Vagina (tissue), 2 donors: Measurements from ENCODE around the gene PHRF1. TPM values are rescaled to one million over a fixed set of nuclear protein-coding genes. Genes with fewer than 3 reads are reported as not detected.

Experiments used
- DNase-seq, 2 donors: peaks; one replicate each; pipeline ENCODE4 v3.0.0-alpha.2; 2017; ENCODE audit errors: extremely low spot score in 2 of 2
- H3K27ac ChIP-seq: fragments of 200-600 bp; sonication (generic); one replicate; pipeline ENCODE4 v1.5.1; 2019
- H3K27me3 ChIP-seq: fragments of 200-600 bp; sonication (generic); one replicate; pipeline ENCODE4 v1.5.1; 2019
- H3K36me3 ChIP-seq, 2 donors: fragments of 200-600 bp; sonication (generic); one replicate each; pipeline ENCODE4 v1.5.1; 2017 to 2019
- H3K4me1 ChIP-seq: fragments of 200-600 bp; sonication (generic); one replicate; pipeline ENCODE4 v1.5.1; 2019
- H3K4me3 ChIP-seq, 2 donors: fragments of 200-600 bp; sonication (generic); 1 replicate in 1 of 2; 2 replicates in 1 of 2; pipeline ENCODE4 v1.5.1; 2016 to 2019
- H3K9me3 ChIP-seq: fragments of 200-600 bp; sonication (generic); one replicate; pipeline ENCODE4 v1.5.1; 2019
- POLR2A ChIP-seq, 2 donors: fragments of 450-650 bp; IDR thresholded peaks; one replicate each; pipeline ENCODE4 v1.6.1; 2017; ENCODE audit warnings: antibody characterized with exemption in 2 of 2, mild to moderate bottlenecking in 2 of 2, moderate library complexity in 2 of 2
- POLR2AphosphoS5 ChIP-seq, 2 donors: sonication (generic); formaldehyde crosslinking; IDR thresholded peaks; one replicate each; pipeline ENCODE4 v1.9.0; 2017; ENCODE audit warnings: antibody characterized with exemption in 2 of 2, mild to moderate bottlenecking in 2 of 2, low read depth in 1 of 2; ENCODE audit not compliant: insufficient read depth in 1 of 2
- intact Hi-C: fragments of 100-400 bp; cut with DNase I; formaldehyde crosslinking; loops from one replicate; pipeline ENCODE4 v1.15.1; 2023
- total RNA-seq: library from RNA; depleted of rRNA; stranded (reverse); fragments of >200 nt; gene quantifications from one replicate; pipeline ENCODE4 v1.2.3, GENCODE V29; 2016
- TF ChIP-seq, protein P1 (sequence below), 3 experiments: fragments of 450-650 bp in 2 of 3; fragments of 200-600 bp in 1 of 3; sonication (generic) in 1 of 3; IDR thresholded peaks; one replicate each; pipeline ENCODE4 v1.5.1; 2017 to 2019; ENCODE audit warnings: antibody characterized with exemption in 3 of 3, mild to moderate bottlenecking in 2 of 3, moderate library complexity in 2 of 3

PHRF1 gene
- total RNA-seq, 1 donor from 2014 or later: 26.0 TPM

DNA sequence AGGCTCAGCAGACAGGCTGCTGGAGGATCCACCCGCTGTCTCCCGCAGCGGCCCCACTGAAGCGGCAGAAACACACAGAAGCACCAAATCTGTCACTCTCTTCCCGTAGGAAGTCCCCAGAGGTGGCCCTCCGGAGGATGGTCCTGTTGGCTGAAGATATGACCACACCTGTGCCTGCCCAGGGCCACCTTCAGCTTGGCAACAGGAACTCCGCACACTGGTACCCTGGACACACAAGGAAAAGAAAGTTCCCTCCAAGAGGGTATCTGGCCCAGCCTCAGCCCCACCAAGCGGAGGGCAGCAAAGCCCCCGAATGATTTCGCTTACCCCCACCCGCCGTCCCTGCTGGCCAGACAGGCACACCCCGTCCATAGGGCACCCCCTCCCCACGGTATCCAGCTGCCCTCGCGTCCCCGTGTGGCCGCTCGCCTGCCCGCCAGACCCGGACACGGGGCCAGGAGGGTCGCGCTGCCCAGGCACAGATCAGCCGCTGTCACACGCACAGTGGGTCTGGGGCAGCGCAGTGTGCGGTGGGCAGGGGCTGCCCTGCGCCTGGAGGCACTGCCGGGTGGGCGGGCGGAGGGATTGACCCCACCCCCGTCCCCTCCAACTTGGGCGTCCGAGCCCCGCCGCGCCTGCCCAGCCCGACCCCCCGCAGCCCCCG, 8.5 kb upstream of the PHRF1 start:
- H3K4me3 ChIP-seq: peak overlapping the region; percentile 53 to 84
- TF ChIP-seq POLR2A (IDR thresholded peaks at IDR 0.05) (no peak), POLR2AphosphoS5 (IDR thresholded peaks at IDR 0.05; ENCODE audit: insufficient read depth in 1 of 2, low read depth in 1 of 2) (peak in 1 of 2 donors; percentile 23)
- TF ChIP-seq, protein P1, sequence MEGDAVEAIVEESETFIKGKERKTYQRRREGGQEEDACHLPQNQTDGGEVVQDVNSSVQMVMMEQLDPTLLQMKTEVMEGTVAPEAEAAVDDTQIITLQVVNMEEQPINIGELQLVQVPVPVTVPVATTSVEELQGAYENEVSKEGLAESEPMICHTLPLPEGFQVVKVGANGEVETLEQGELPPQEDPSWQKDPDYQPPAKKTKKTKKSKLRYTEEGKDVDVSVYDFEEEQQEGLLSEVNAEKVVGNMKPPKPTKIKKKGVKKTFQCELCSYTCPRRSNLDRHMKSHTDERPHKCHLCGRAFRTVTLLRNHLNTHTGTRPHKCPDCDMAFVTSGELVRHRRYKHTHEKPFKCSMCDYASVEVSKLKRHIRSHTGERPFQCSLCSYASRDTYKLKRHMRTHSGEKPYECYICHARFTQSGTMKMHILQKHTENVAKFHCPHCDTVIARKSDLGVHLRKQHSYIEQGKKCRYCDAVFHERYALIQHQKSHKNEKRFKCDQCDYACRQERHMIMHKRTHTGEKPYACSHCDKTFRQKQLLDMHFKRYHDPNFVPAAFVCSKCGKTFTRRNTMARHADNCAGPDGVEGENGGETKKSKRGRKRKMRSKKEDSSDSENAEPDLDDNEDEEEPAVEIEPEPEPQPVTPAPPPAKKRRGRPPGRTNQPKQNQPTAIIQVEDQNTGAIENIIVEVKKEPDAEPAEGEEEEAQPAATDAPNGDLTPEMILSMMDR (IDR thresholded peaks at IDR 0.05): no peak
- no peaks in the 10 kb centered on the region for H3K27me3 ChIP-seq
- DNase-seq: no peak
- peaks cover 25% of the 10 kb centered on the region for H3K4me1 ChIP-seq
- H3K36me3 ChIP-seq: no peaks in the 10 kb centered on the region
- intact Hi-C loops: no loop called here
- no peaks in the 10 kb centered on the region for H3K9me3 ChIP-seq
- peak overlapping the region; percentile 81 for H3K27ac ChIP-seq

DNA sequence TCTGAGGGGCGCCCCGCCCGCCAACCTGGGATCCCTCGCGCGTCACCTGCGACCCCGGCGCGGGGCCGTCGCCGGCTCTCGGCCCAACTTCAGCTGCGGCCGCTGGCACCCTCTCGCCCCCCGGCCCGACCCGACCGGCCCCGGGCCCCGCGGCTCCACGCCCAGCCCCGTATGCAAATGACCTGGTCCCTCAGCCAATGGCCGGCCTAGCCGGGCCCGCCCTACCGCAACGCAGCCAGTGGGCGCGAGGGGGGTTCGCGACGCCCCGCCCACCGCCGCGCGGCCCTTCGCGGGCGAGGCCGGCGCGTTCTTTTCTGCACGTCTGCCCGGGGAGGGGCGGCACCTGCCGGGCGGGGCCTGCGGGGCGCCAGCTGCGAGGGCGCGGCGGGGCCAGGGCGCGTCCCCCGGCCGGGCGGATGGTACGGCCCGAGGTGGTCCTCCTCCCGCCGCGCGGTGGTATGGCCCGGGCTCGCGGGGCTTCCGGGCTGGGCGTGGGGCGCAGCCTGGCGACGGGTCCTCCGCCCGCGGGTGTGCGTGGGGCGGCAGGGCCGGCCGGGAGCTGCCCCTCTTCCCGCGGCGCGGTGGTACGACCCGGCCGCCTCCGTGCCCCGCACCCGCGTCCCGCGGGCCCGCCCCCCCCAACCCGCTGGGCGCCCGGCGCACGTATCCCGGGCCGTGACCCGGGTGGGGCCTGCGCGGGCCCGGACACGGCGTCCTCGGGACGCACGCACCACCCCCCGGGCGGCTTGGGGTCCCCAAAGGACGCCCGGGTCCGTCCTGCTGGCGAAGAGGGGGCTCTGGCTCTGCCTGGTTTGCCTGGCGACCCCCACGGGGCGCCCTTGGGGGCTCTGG, 7.7 kb upstream of the PHRF1 start:
- DNase-seq: no peak
- Histone ChIP-seq H3K36me3 (no peaks in the 10 kb centered on the region), H3K27ac (peak overlapping the region; percentile 81), H3K27me3 (no peaks in the 10 kb centered on the region), H3K4me1 (peaks cover 25% of the 10 kb centered on the region), H3K4me3 (peak overlapping the region; percentile 53 to 84), H3K9me3 (no peaks in the 10 kb centered on the region)
- intact Hi-C loops: no loop called here
- peak in 1 of 2 donors; percentile 23 for TF ChIP-seq POLR2A (IDR thresholded peaks at IDR 0.05)
- TF ChIP-seq, protein P1 (IDR thresholded peaks at IDR 0.05): no peak
- TF ChIP-seq POLR2AphosphoS5 (IDR thresholded peaks at IDR 0.05; ENCODE audit: insufficient read depth in 1 of 2, low read depth in 1 of 2): no peak

DNA sequence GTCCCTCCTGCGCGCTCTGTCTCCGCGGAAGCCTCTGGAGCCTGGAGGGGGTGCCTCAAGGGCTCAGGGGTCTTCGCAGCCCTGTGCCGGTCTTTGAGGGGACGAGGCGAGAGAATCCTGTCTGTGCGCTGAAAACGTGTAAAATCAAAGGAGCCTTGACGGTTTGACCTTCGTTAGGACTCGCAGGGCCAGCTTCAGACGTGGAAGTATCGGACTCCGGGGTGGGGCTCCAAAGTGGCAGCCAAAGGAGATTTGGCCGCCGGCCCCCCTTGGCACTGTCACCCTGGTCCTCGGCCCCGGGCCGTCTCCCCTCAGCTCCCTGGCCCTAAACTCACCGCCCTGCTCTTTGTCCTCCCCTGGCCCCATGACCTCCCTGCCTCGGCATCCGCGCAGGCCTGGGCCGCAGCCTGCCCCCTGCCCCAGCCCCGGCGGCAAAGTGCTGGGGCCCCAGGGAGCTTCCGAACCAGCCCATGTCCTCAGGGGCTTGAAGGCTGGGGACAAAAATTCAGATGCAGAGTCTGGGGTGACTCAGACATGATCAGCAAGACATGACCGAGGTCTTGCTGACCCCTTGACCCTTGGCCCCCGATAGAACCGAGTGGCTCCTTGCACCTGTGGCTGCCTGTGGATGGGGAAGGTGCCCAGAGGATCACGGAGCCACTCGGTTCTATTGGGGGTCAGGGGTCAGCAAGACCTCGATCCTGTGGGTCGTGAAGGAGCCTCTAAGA, 6.9 kb upstream of the PHRF1 start:
- Histone ChIP-seq H3K4me1 (peaks cover 30% of the 10 kb centered on the region), H3K27me3 (no peaks in the 10 kb centered on the region), H3K4me3 (peak overlapping the region; percentile 53 to 84), H3K9me3 (no peaks in the 10 kb centered on the region), H3K36me3 (no peaks in the 10 kb centered on the region), H3K27ac (peak overlapping the region; percentile 81)
- no peak for DNase-seq
- intact Hi-C loops: no loop called here
- TF ChIP-seq POLR2AphosphoS5 (IDR thresholded peaks at IDR 0.05; ENCODE audit: insufficient read depth in 1 of 2, low read depth in 1 of 2) (no peak), POLR2A (IDR thresholded peaks at IDR 0.05) (no peak)
- TF ChIP-seq, protein P1 (IDR thresholded peaks at IDR 0.05): no peak

DNA sequence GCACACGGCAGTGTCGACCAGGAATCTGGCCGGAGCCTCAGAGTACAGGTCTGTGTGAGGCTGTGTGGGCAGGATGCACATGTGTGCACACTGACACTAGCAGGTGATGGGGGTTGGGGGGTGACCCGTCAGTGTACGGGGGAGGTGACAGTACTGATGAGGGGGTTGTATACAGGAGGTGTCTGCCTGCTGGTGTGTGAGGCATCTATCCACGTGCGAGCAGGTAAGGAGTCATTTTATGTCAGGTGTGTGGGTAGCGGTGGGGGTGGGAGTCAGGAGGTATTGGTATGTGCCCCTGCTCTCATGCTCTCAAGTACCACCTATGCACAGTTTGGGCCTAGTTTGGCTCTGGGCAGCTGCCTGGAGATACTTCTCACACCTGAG, 4.5 kb upstream of the PHRF1 start:
- H3K36me3 ChIP-seq: no peaks in the 10 kb centered on the region
- no peak overlapping the region for H3K4me3 ChIP-seq
- peaks cover 35% of the 10 kb centered on the region for H3K4me1 ChIP-seq
- no peak overlapping the region for H3K27ac ChIP-seq
- no peaks in the 10 kb centered on the region for H3K9me3 ChIP-seq
- DNase-seq: no peak
- intact Hi-C loops: no loop called here
- H3K27me3 ChIP-seq: no peaks in the 10 kb centered on the region
- no peak for TF ChIP-seq POLR2A (IDR thresholded peaks at IDR 0.05)
- TF ChIP-seq, protein P1 (IDR thresholded peaks at IDR 0.05): no peak
